ENCODE data around the gene RBM39.
A peak's percentile ranks its signal among the peaks of the same experiment; 100 is the strongest.

The RBM39 gene

GRCh38 chr20:35661053-35661452 lies 81.0 kb downstream of the RBM39 start:
- Mint-ChIP-seq H3K27me3 (no peaks in the 10 kb centered on the region), H3K9me3 (no peaks in the 10 kb centered on the region), H3K27ac (peak overlapping the region; percentile 93 to 94), H3K4me3 (peak overlapping the region; percentile 92 to 98), H3K4me1 (peaks cover 62% of the 10 kb centered on the region)
- ATAC-seq (no peak), DNase-seq (no peak)

GRCh38 chr20:35660122-35660937 lies 81.7 kb downstream of the RBM39 start:
- no peaks in the 10 kb centered on the region for H3K27me3 Mint-ChIP-seq
- ATAC-seq (peak; percentile 36), DNase-seq (peak; percentile 14 to 26)
- H3K4me1 Mint-ChIP-seq, result peaks cover 62% of the 10 kb centered on the region
- peak overlapping the region; percentile 92 to 98 for H3K4me3 Mint-ChIP-seq
- peak overlapping the region; percentile 93 to 94 for H3K27ac Mint-ChIP-seq
- H3K9me3 Mint-ChIP-seq, result no peaks in the 10 kb centered on the region

GRCh38 chr20:35657271-35657670 lies 84.8 kb downstream of the RBM39 start:
- peak overlapping the region in 1 of 2 donors; percentile 28 for H3K27ac Mint-ChIP-seq
- H3K4me3 Mint-ChIP-seq, result peak overlapping the region; percentile 16 to 62
- no peaks in the 10 kb centered on the region for H3K9me3 Mint-ChIP-seq
- ATAC-seq (no peak), DNase-seq (no peak)
- no peaks in the 10 kb centered on the region for H3K27me3 Mint-ChIP-seq
- H3K4me1 Mint-ChIP-seq, result peaks cover 56% of the 10 kb centered on the region

- Mint-ChIP-seq H3K4me3 (no peak overlapping the region), H3K4me1 (peaks cover 56% of the 10 kb centered on the region), H3K27me3 (no peaks in the 10 kb centered on the region), H3K9me3 (no peaks in the 10 kb centered on the region), H3K27ac (no peak overlapping the region)
- ATAC-seq (no peak), DNase-seq (no peak)
Measured at GRCh38 chr20:35654415-35654814, 87.6 kb downstream of the RBM39 start.

- no peaks in the 10 kb centered on the region for H3K9me3 Mint-ChIP-seq
- no peak overlapping the region for H3K27ac Mint-ChIP-seq
- H3K27me3 Mint-ChIP-seq, result no peaks in the 10 kb centered on the region
- DNase-seq, result no peak
- no peak for ATAC-seq
- peaks cover 52% of the 10 kb centered on the region for H3K4me1 Mint-ChIP-seq
- H3K4me3 Mint-ChIP-seq, result no peak overlapping the region
Measured at GRCh38 chr20:35653893-35654292, 88.2 kb downstream of the RBM39 start.
